GM19455 (cell line): ENCODE measurements around the gene EBF3.
"Not testable (repeated sequence)": the region's sequence is repeated elsewhere in the genome, so short reads cannot be mapped to it uniquely, and the experiment has no call there.

ENCODE experiments used
- ATAC-seq: cut with Tn5 transposase; IDR thresholded peaks from one replicate; pipeline ENCODE4 v1.9.1; 2021; ENCODE audit not compliant: unreplicated experiment

Gene EBF3

GRCh38 chr10:129932751-129933433 is 31.2 kb downstream of the EBF3 start:
- no peak for ATAC-seq

DNA sequence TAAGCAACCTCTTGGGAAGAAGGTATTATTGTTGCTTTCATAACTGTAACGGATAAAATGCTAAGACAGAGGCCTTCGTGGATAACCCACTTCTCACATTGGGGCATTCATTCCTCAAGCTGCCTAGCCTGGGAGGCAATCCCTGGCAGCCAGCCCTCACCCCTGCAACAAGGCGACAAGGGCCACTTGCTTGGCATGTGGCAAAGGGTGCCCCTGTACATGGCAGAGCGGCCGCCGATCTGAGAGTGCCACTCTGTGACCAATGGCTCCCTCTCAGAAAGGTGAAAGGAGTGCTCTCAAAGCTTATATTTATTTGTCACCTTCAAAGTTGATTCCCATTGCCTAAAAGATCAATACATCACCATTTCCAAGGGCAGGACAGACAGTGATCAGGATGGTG is 31.9 kb downstream of the EBF3 start:
- no peak for ATAC-seq

- ATAC-seq: no peak
These were observed 34.5 kb downstream of the EBF3 start for GRCh38 chr10:129929343-129930292.

DNA sequence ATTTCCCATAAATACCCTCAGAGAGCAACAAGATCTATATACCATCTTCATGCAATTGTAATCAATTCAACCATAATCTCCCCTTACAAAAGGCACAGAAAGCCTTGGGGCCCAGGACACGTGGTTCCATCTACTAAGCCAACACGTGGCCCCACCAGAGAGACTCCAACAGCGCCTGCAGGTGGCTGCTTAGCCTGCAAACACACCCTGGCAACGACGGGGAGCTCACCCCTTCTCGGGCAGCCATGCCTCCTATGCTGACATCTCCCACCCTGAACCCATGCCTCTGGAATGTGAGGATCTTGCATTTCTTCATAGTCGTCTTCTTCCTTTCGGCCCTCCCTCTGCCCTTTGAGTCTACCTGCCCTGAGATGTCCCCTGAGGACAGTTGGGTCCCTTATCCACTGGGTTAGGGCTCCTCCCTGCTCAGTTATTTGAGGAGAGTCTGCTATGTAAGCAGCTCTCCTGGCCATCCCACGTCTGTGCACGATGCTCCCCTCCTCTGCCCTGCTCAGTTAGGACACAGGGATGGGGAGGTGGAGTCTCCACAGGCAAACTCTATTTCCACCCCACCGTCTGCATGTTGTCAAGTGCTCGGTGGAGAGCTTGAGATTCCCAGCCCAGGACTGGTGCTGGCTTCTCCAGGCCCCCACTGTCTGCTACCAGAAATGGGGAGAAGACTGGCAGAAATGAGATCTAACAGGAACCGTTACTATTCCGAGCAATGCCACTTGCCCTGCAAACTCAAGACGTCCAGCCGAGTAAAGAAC is 36.5 kb downstream of the EBF3 start:
- ATAC-seq: no peak

GRCh38 chr10:129926066-129927055 is 37.7 kb downstream of the EBF3 start:
- no peak for ATAC-seq

- no peak for ATAC-seq
These were observed 39.5 kb downstream of the EBF3 start for GRCh38 chr10:129924375-129925085.

- no peak for ATAC-seq
These were observed 41.4 kb downstream of the EBF3 start for GRCh38 chr10:129922598-129923123.

DNA sequence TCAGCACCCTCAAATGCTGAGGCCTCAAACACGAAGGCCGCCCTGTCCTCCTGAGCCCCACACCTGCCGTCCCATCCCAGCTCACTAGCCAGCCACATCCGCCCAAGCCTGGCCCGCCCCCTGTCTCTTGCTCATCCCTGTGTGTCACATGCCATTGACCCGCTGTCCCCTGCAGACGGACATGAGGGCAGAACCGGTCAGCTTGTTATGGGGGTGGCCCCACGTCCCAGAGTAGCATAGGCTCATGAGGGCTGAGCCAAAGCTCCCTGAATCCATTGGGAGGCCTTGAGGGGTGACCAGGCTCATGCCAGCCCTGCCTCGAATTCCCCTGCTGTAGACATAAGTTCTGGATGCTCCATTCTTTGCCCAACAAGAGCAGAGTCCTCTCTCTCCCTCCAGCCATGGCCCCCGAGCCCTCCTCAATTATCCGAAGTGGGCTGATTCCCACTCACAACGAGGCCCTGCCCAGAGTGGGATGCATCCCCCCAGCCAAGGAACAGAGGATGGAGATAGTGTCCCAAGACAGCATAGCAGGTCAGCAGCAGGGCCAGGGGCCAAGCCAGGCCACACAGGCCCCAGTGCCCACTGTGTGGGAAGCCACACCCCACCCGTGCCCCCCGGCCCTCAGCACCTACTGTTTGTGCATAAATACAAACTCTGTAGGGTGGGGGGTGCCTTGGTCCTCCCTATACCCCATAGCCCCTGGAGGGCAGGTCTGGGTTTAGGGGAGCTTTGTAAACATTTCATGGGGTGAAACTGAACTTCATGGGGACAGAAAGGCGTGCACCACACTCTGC is 42.1 kb downstream of the EBF3 start:
- ATAC-seq: no peak

- no peak for ATAC-seq
These were observed 42.9 kb downstream of the EBF3 start for GRCh38 chr10:129921065-129921670.

- not testable (repeated sequence) for ATAC-seq
These were observed 43.9 kb downstream of the EBF3 start for GRCh38 chr10:129920187-129920586.

- ATAC-seq: no peak
These were observed 44.7 kb downstream of the EBF3 start for GRCh38 chr10:129919358-129919757.

- no peak for ATAC-seq
These were observed 45.2 kb downstream of the EBF3 start for GRCh38 chr10:129918836-129919235.

DNA sequence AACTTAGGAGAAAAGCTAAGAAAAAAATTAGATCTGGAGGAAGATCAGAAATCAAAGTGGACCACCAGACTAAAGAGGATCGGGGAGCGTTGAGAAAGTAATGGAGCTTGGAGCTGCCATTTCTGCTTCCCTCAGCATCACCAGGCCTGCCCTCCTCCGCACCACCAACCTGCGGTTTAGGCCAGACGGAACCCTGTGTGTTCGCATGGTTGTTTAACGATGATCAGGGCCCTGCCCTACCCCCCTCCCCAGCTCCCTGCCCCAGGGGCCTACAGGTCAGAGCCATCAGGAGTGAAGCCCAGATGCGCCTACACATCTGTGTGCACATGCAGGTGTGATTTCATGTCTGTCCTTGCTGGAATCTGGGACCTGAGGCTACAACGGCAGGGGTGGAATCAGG is 45.7 kb downstream of the EBF3 start:
- no peak for ATAC-seq

GRCh38 chr10:129917936-129918335 is 46.1 kb downstream of the EBF3 start:
- ATAC-seq: no peak

GRCh38 chr10:129916506-129916995 is 47.5 kb downstream of the EBF3 start:
- no peak for ATAC-seq

- ATAC-seq: no peak
These were observed 48.3 kb downstream of the EBF3 start for GRCh38 chr10:129915526-129916378.

- no peak for ATAC-seq
These were observed 49.1 kb downstream of the EBF3 start for GRCh38 chr10:129914960-129915359.
